Endothelial cell of umbilical vein (primary cell): ENCODE results near the gene PFN2.

Source experiments
- CTCF ChIP-seq, 2 donors: IDR thresholded peaks; 1 replicate in 1 of 2; 2 replicates in 1 of 2; pipeline ENCODE4 v1.5.1; 2011; ENCODE audit warnings: low read length in 2 of 2, mild to moderate bottlenecking in 2 of 2, moderate library complexity in 2 of 2, control low read depth in 1 of 2, inconsistent platforms in 1 of 2, low read depth in 1 of 2; ENCODE audit not compliant: insufficient read depth in 1 of 2; ENCODE audit errors: extremely low read depth in 1 of 2
- EZH2 ChIP-seq: IDR thresholded peaks from 2 replicates; pipeline ENCODE4 v1.6.1; 2012; ENCODE audit warnings: borderline replicate concordance, low read depth, mild to moderate bottlenecking, moderate library complexity, low read length, inconsistent platforms; ENCODE audit not compliant: severe bottlenecking
- FOS ChIP-seq: IDR thresholded peaks from 2 replicates; pipeline ENCODE4 v1.6.1; 2011; ENCODE audit warnings: mild to moderate bottlenecking, low read length, moderate library complexity, borderline replicate concordance; ENCODE audit not compliant: insufficient read depth
- GATA2 ChIP-seq: IDR thresholded peaks from 2 replicates; pipeline ENCODE4 v1.7.0; 2011; ENCODE audit warnings: low read depth, mild to moderate bottlenecking, moderate library complexity, mixed read lengths, low read length; ENCODE audit not compliant: insufficient read length, insufficient read depth
- JUN ChIP-seq: IDR thresholded peaks from 2 replicates; pipeline ENCODE4 v1.6.1; 2011; ENCODE audit warnings: borderline replicate concordance, low read depth; ENCODE audit not compliant: insufficient read length, insufficient read depth
- MYC ChIP-seq: IDR thresholded peaks from one replicate; pipeline ENCODE4 v1.6.1; 2011; ENCODE audit warnings: mild to moderate bottlenecking, low read depth, low read length
- POLR2A ChIP-seq: IDR thresholded peaks from 2 replicates; pipeline ENCODE4 v1.6.1; 2012; ENCODE audit warnings: low read depth, mild to moderate bottlenecking, control low read depth, low read length
- POLR2AphosphoS5 ChIP-seq: IDR thresholded peaks from 2 replicates; pipeline ENCODE4 v1.6.1; 2012; ENCODE audit warnings: low read depth, mild to moderate bottlenecking, control low read depth, low read length, moderate library complexity; ENCODE audit not compliant: insufficient read depth

GRCh38 chr3:149992416-149993058 lies 21.8 kb upstream of the PFN2 start:
- TF ChIP-seq CTCF (IDR thresholded peaks at IDR 0.05; ENCODE audit: extremely low read depth in 1 of 2, insufficient read depth in 1 of 2, low read depth in 1 of 2, low read length in 2 of 2): no peak
- TF ChIP-seq POLR2AphosphoS5: no peak
- TF ChIP-seq POLR2A: no peak
- no peak for TF ChIP-seq MYC
- TF ChIP-seq EZH2: no peak
- TF ChIP-seq JUN: no peak
- no peak for TF ChIP-seq FOS
- no peak for TF ChIP-seq GATA2
